Breast epithelium (tissue), 3 donors: ENCODE results near the gene HTT.

Experiments
- POLR2A ChIP-seq: fragments of 450-650 bp; IDR thresholded peaks from one replicate; pipeline ENCODE4 v1.6.1; 2016; ENCODE audit warnings: antibody characterized with exemption, mild to moderate bottlenecking, moderate library complexity
- TF ChIP-seq, protein P1 (sequence below), 3 donors: fragments of 450-650 bp; IDR thresholded peaks; one replicate each; pipeline ENCODE4 v1.5.1; 2016 to 2017; ENCODE audit warnings: antibody characterized with exemption in 3 of 3, mild to moderate bottlenecking in 3 of 3, moderate library complexity in 3 of 3

DNA sequence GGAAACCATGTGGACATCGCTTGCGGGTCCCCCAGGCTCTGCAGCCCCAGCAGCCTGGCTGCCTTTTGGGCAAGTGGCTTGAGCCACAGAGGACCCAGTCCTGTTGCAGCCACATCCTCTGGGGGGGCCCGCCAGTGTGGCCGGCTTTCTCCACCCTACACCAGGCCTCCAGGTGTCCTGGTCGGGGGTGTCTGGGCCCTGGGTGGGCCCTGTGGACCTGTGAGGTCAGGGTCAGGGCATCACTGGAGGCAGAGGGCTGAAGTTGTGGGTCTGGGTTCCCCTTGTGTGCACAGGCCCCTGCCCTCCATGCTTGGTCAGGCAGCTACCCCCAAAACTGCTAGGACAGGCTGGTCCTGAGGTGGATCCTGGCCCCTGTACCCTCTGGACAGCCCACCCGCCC is 171.2 kb downstream of the HTT start:
- TF ChIP-seq, protein P1, sequence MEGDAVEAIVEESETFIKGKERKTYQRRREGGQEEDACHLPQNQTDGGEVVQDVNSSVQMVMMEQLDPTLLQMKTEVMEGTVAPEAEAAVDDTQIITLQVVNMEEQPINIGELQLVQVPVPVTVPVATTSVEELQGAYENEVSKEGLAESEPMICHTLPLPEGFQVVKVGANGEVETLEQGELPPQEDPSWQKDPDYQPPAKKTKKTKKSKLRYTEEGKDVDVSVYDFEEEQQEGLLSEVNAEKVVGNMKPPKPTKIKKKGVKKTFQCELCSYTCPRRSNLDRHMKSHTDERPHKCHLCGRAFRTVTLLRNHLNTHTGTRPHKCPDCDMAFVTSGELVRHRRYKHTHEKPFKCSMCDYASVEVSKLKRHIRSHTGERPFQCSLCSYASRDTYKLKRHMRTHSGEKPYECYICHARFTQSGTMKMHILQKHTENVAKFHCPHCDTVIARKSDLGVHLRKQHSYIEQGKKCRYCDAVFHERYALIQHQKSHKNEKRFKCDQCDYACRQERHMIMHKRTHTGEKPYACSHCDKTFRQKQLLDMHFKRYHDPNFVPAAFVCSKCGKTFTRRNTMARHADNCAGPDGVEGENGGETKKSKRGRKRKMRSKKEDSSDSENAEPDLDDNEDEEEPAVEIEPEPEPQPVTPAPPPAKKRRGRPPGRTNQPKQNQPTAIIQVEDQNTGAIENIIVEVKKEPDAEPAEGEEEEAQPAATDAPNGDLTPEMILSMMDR (IDR thresholded peaks at IDR 0.05) = no peak
- no peak for TF ChIP-seq POLR2A
